B cell (primary cell): ENCODE results near the gene PLCB1. TPM values are rescaled to one million over a fixed set of nuclear protein-coding genes. Genes with fewer than 3 reads are reported as not detected.

Experiments used
- ATAC-seq: fragments of 200-7000 bp; cut with Tn5 transposase; one replicate; pipeline ENCODE4 v1.10.0; 2021; ENCODE audit warnings: low read depth, mild to moderate bottlenecking, moderate number of reproducible peaks, moderate library complexity
- CTCF ChIA-PET: fragments of 350-600 bp; sonication (Branson Sonifier 250); formaldehyde crosslinking; loops from one replicate; lab custom pipeline; 2021; ENCODE audit warnings: antibody characterized with exemption, inconsistent platforms; lab: Charles Lee
- POLR2A ChIA-PET: fragments of 350-600 bp; sonication (Branson Sonifier 250); formaldehyde crosslinking; loops from one replicate; lab custom pipeline; 2021; ENCODE audit warnings: antibody characterized with exemption; lab: Charles Lee
- DNase-seq: peaks from one replicate; pipeline ENCODE4 v3.0.0; 2013
- H2AFZ ChIP-seq: 2 replicates; pipeline ENCODE4 v1.6.1; 2012; ENCODE audit warnings: mild to moderate bottlenecking, low read depth, low read length; ENCODE audit not compliant: insufficient read depth, poor library complexity, severe bottlenecking
- H3K27ac ChIP-seq, 2 donors: 1 replicate in 1 of 2; 2 replicates in 1 of 2; pipeline ENCODE4 v1.5.1; 2012 to 2013; ENCODE audit warnings: low read length in 2 of 2, mild to moderate bottlenecking in 2 of 2, moderate library complexity in 1 of 2
- H3K27me3 ChIP-seq, 4 experiments: fragments of 200-600 bp in 1 of 4; sonication (generic) in 1 of 4; replicated peaks in 1 of 4; 1 replicate in 2 of 4; 2 replicates in 2 of 4; pipeline versions ENCODE4 v1.6.1 to v1.7.0; 2013 to 2016; ENCODE audit warnings: low read length in 3 of 4, mild to moderate bottlenecking in 2 of 4, mixed read lengths in 1 of 4, moderate library complexity in 1 of 4; ENCODE audit not compliant: insufficient read depth in 4 of 4, control insufficient read depth in 3 of 4; ENCODE audit errors: control extremely low read depth in 1 of 4
- H3K36me3 ChIP-seq, 2 experiments: replicated peaks in 1 of 2; 1 replicate in 1 of 2; 2 replicates in 1 of 2; pipeline versions ENCODE4 v1.6.1 to v1.7.1; 2013; ENCODE audit warnings: low read length in 1 of 2; ENCODE audit not compliant: insufficient read depth in 2 of 2, control insufficient read depth in 1 of 2; ENCODE audit errors: control extremely low read depth in 1 of 2, extremely low read depth in 1 of 2
- H3K4me1 ChIP-seq, 2 donors: fragments of 200-600 bp in 1 of 2; sonication (generic) in 1 of 2; 1 replicate in 1 of 2; 2 replicates in 1 of 2; pipeline versions ENCODE4 v1.5.1 to v1.6.1; 2013 to 2017; ENCODE audit warnings: low read length in 2 of 2; ENCODE audit not compliant: control insufficient read depth in 2 of 2, insufficient read depth in 2 of 2
- H3K4me2 ChIP-seq: replicated peaks from 2 replicates; pipeline ENCODE3; 2012; ENCODE audit warnings: mild to moderate bottlenecking, low read depth, low read length; ENCODE audit not compliant: poor library complexity, severe bottlenecking
- H3K4me3 ChIP-seq, 5 experiments: fragments of 200-600 bp in 1 of 5; sonication (generic) in 1 of 5; 1 replicate in 3 of 5; 2 replicates in 2 of 5; pipeline versions ENCODE4 v1.5.1 to v1.7.0; 2011 to 2016; ENCODE audit warnings: low read length in 4 of 5, mild to moderate bottlenecking in 4 of 5, low read depth in 2 of 5, control low read depth in 1 of 5, moderate library complexity in 1 of 5; ENCODE audit not compliant: insufficient read depth in 1 of 5; ENCODE audit errors: control extremely low read depth in 1 of 5, extremely low read depth in 1 of 5
- H3K79me2 ChIP-seq: fragments of 200-600 bp; sonication (generic); one replicate; pipeline ENCODE4 v1.6.0; 2016; ENCODE audit warnings: low read length; ENCODE audit not compliant: control insufficient read depth, insufficient read depth
- H3K9ac ChIP-seq: fragments of 200-600 bp; sonication (generic); 2 replicates; pipeline ENCODE4 v1.6.1; 2017; ENCODE audit warnings: mild to moderate bottlenecking, low read length, moderate library complexity
- H3K9me3 ChIP-seq, 3 donors: one replicate each; pipeline versions ENCODE4 v1.6.1 to v1.7.1; 2013; ENCODE audit warnings: low read length in 2 of 3; ENCODE audit not compliant: control insufficient read depth in 2 of 3, insufficient read depth in 1 of 3; ENCODE audit errors: control extremely low read depth in 1 of 3
- H4K20me1 ChIP-seq: 2 replicates; pipeline ENCODE4 v1.6.0; 2012; ENCODE audit warnings: mild to moderate bottlenecking, low read length; ENCODE audit not compliant: insufficient read depth, control insufficient read depth, poor library complexity, severe bottlenecking
- H3K27ac Mint-ChIP-seq: one replicate; pipeline ENCODE4 v1.8.0; 2021; ENCODE audit warnings: mixed read lengths
- H3K27me3 Mint-ChIP-seq: one replicate; pipeline ENCODE4 v1.8.0; 2021; ENCODE audit warnings: mixed read lengths
- H3K4me1 Mint-ChIP-seq: one replicate; pipeline ENCODE4 v1.8.0; 2021; ENCODE audit warnings: mixed read lengths
- H3K4me3 Mint-ChIP-seq: one replicate; pipeline ENCODE4 v1.8.0; 2021; ENCODE audit warnings: mixed read lengths
- H3K9me3 Mint-ChIP-seq: one replicate; pipeline ENCODE4 v1.8.0; 2022; ENCODE audit warnings: mixed read lengths; ENCODE audit not compliant: insufficient read depth
- EZH2 ChIP-seq: IDR thresholded peaks from 2 replicates; pipeline ENCODE4 v1.6.1; 2012; ENCODE audit warnings: borderline replicate concordance, low read depth, mild to moderate bottlenecking, moderate library complexity, low read length; ENCODE audit not compliant: insufficient read depth, poor library complexity, severe bottlenecking
- WGBS: methylation state at CpG from one replicate; pipeline ENCODE4 v1.1.5; 2013; ENCODE audit warnings: missing lambda C conversion rate; ENCODE audit not compliant: insufficient coverage; 5-methylcytosine and 5-hydroxymethylcytosine counted together
- intact Hi-C: fragments of 100-400 bp; cut with micrococcal nuclease; formaldehyde crosslinking; loops from one replicate; pipeline ENCODE4 v1.10.0; 2022
- polyA plus RNA-seq: library from polyadenylated mRNA; depleted of rRNA; stranded (reverse); fragments of >200 nt; gene quantifications from 2 replicates; pipeline ENCODE4 v1.2.3, GENCODE V29; 2012
- total RNA-seq, 2 donors: library from RNA; stranded (reverse); fragments of 120-200 nt in 1 of 2; gene quantifications; 1 replicate in 1 of 2; 2 replicates in 1 of 2; pipeline versions ENCODE4 v1.2.3 to v1.2.4, GENCODE V29; 2013 to 2022
- TF ChIP-seq, protein P1 (sequence below): fragments of 200-600 bp; IDR thresholded peaks from one replicate; pipeline ENCODE4 v1.8.0; 2022; ENCODE audit warnings: antibody characterized with exemption, mild to moderate bottlenecking

Gene PLCB1
- total and polyA plus RNA-seq, 2 donors (not counting 1 experiment from before 2014, with no cell fraction given): 0.18 to 0.47 TPM

DNA sequence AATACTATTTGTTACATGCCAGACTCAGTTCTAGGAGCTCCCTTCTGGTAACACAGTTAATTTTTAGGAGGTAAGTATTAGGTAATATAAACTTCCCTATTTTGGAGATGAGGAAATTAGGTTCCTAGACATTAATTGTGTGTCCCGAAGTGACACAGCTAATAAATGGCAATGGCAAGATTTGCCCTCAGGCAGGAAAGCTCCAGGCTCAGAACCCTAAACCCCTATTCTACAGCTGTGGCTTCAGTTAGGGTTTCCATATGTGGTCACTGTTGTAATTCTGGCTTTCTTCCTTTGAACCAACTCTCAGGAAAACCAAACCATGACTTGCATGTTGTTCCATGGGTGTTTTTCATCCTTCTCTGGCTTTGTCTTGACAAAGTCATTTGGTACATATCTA lies 188.2 kb downstream of the PLCB1 start:
- Histone ChIP-seq H3K79me2 (no peaks in the 10 kb centered on the region), H3K27ac (no peak overlapping the region), H3K9ac (no peak overlapping the region), H3K4me3 (no peak overlapping the region), H3K9me3 (no peaks in the 10 kb centered on the region), H3K4me2 (no peak overlapping the region), H3K36me3 (no peaks in the 10 kb centered on the region), H3K4me1 (no peaks in the 10 kb centered on the region), H2AFZ (no peak overlapping the region), H4K20me1 (no peaks in the 10 kb centered on the region), H3K27me3 (no peaks in the 10 kb centered on the region)
- no peak for TF ChIP-seq EZH2
- TF ChIP-seq, protein P1, sequence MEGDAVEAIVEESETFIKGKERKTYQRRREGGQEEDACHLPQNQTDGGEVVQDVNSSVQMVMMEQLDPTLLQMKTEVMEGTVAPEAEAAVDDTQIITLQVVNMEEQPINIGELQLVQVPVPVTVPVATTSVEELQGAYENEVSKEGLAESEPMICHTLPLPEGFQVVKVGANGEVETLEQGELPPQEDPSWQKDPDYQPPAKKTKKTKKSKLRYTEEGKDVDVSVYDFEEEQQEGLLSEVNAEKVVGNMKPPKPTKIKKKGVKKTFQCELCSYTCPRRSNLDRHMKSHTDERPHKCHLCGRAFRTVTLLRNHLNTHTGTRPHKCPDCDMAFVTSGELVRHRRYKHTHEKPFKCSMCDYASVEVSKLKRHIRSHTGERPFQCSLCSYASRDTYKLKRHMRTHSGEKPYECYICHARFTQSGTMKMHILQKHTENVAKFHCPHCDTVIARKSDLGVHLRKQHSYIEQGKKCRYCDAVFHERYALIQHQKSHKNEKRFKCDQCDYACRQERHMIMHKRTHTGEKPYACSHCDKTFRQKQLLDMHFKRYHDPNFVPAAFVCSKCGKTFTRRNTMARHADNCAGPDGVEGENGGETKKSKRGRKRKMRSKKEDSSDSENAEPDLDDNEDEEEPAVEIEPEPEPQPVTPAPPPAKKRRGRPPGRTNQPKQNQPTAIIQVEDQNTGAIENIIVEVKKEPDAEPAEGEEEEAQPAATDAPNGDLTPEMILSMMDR: no peak
- Mint-ChIP-seq H3K9me3 (no peaks in the 10 kb centered on the region), H3K27ac (no peak overlapping the region), H3K4me1 (no peaks in the 10 kb centered on the region), H3K4me3 (no peak overlapping the region), H3K27me3 (peaks cover 6% of the 10 kb centered on the region)
- CTCF ChIA-PET: interaction anchor here (0.6 kb wide), 1 partner anchor 401 kb away, joined by 3 read pairs; no protein-coding TSS in a partner anchor
- ATAC-seq: no peak
- POLR2A ChIA-PET: no interaction called here
- no CpG with 5 or more reads among the region's 1 CpG for WGBS
- intact Hi-C loops: no loop called here
- no peak for DNase-seq

DNA sequence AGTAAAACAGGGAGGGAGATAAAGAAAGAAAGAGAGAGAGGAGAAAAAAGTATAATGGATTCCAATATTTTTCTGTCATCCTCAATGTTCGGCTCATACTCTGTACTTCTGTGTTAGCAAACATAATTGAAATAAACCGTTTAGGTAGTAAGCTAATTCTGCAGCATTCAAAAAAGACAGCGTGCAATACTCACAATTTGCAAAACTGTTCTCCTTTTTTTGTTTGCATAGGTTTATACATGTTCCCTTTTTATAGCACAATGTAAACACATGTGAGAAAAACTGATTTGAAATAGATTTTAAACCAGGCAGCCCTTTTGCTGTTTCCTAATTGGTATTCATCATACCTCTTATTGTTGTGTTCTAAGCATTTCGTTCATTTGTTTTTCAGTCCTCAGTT lies 188.9 kb downstream of the PLCB1 start:
- no peaks in the 10 kb centered on the region for H3K4me1 Mint-ChIP-seq
- WGBS: no CpG with 5 or more reads among the region's 4 CpGs
- intact Hi-C loops: no loop called here
- ChIA-PET CTCF (interaction anchor here (0.6 kb wide), 1 partner anchor 400 kb away, joined by 3 read pairs; no protein-coding TSS in a partner anchor), POLR2A (no interaction called here)
- H3K9ac ChIP-seq: no peak overlapping the region
- DNase-seq (no peak), ATAC-seq (no peak)
- H4K20me1 ChIP-seq: no peaks in the 10 kb centered on the region
- H3K4me3 ChIP-seq: no peak overlapping the region
- H3K4me2 ChIP-seq: no peak overlapping the region
- no peak overlapping the region for H3K4me3 Mint-ChIP-seq
- no peak overlapping the region for H2AFZ ChIP-seq
- H3K79me2 ChIP-seq: no peaks in the 10 kb centered on the region
- H3K27me3 ChIP-seq: no peaks in the 10 kb centered on the region
- no peaks in the 10 kb centered on the region for H3K4me1 ChIP-seq
- no peaks in the 10 kb centered on the region for H3K36me3 ChIP-seq
- no peak overlapping the region for H3K27ac Mint-ChIP-seq
- H3K9me3 ChIP-seq: no peaks in the 10 kb centered on the region
- H3K27ac ChIP-seq: no peak overlapping the region
- peaks cover 6% of the 10 kb centered on the region for H3K27me3 Mint-ChIP-seq
- TF ChIP-seq, protein P1: no peak
- no peak for TF ChIP-seq EZH2
- H3K9me3 Mint-ChIP-seq: no peaks in the 10 kb centered on the region
